GM19324 (cell line): ENCODE data around the gene ZMIZ1.

Experiments used
- ATAC-seq: cut with Tn5 transposase; IDR thresholded peaks from one replicate; pipeline ENCODE4 v1.9.1; 2021; ENCODE audit warnings: mild to moderate bottlenecking, moderate library complexity; ENCODE audit not compliant: unreplicated experiment, low FRiP score

ZMIZ1 gene

GRCh38 chr10:79111427-79111826, 42.7 kb downstream of the ZMIZ1 start:
- no peak for ATAC-seq

- no peak for ATAC-seq
Observed at GRCh38 chr10:79111846-79112614, 43.3 kb downstream of the ZMIZ1 start.

- no peak for ATAC-seq
Observed at GRCh38 chr10:79112881-79113431, 44.2 kb downstream of the ZMIZ1 start.

GRCh38 chr10:79113827-79114226, 45.1 kb downstream of the ZMIZ1 start:
- no peak for ATAC-seq

GRCh38 chr10:79115302-79115701, 46.5 kb downstream of the ZMIZ1 start:
- ATAC-seq, result no peak

- ATAC-seq, result no peak
Observed at GRCh38 chr10:79116368-79116767, 47.6 kb downstream of the ZMIZ1 start.

- no peak for ATAC-seq
Observed at GRCh38 chr10:79116801-79117723, 48.3 kb downstream of the ZMIZ1 start.

GRCh38 chr10:79118286-79119202, 49.8 kb downstream of the ZMIZ1 start:
- no peak for ATAC-seq

- no peak for ATAC-seq
Observed at GRCh38 chr10:79119306-79119705, 50.5 kb downstream of the ZMIZ1 start.

- no peak for ATAC-seq
Observed at GRCh38 chr10:79123547-79123963, 54.8 kb downstream of the ZMIZ1 start.

- ATAC-seq, result no peak
Observed at GRCh38 chr10:79124066-79124465, 55.3 kb downstream of the ZMIZ1 start.

GRCh38 chr10:79125092-79125491, 56.3 kb downstream of the ZMIZ1 start:
- ATAC-seq, result no peak

- ATAC-seq, result no peak
Observed at GRCh38 chr10:79126351-79127080, 57.8 kb downstream of the ZMIZ1 start.

GRCh38 chr10:79127151-79127961, 58.6 kb downstream of the ZMIZ1 start:
- ATAC-seq, result no peak

GRCh38 chr10:79128241-79128922, 59.6 kb downstream of the ZMIZ1 start:
- ATAC-seq, result no peak

GRCh38 chr10:79128923-79129305, 60.1 kb downstream of the ZMIZ1 start:
- no peak for ATAC-seq

GRCh38 chr10:79129361-79129997, 60.7 kb downstream of the ZMIZ1 start:
- ATAC-seq, result no peak

- ATAC-seq, result no peak
Observed at GRCh38 chr10:79130255-79130654, 61.5 kb downstream of the ZMIZ1 start.
